Measurements from ENCODE around the gene JADE3. TPM values are rescaled to one million over a fixed set of nuclear protein-coding genes. Genes with fewer than 3 reads are reported as not detected.

JADE3 gene
- total and polyA plus RNA-seq, 2 experiments from 2014 or later = 6.0 to 8.6 TPM

DNA sequence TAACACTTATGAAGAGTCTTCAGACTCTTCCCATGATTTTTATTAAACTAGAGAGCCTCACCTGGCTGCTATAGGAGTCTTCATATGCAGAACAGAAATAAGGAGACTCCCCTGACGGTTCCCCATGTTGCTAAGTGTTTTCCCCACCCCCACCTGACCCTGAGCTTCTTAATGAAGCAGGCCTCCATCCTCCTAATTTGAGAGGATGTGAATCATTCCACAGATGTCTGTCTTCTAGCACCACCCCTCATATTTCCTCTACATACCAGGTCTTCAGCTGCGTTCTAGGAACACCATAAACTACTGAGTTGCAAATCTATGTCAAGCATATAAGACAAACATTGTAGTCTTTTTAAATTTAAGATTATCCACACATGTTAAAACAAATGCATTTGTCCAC, 38.5 kb upstream of the JADE3 start:
- no peak overlapping the region for H3K4me3 ChIP-seq
- no peaks in the 10 kb centered on the region for H3K36me3 ChIP-seq
- TF ChIP-seq CTCF (IDR thresholded peaks at IDR 0.05; ENCODE audit: low read depth, low read length) = no peak

GRCh38 chrX:46876901-46877300, 35.3 kb upstream of the JADE3 start:
- no peak for DNase-seq (ENCODE audit: low read depth in 1 of 2, low spot score in 1 of 2)
- no peaks in the 10 kb centered on the region for H3K4me1 ChIP-seq (ENCODE audit: low read depth)
- TF ChIP-seq CTCF (IDR thresholded peaks at IDR 0.05; ENCODE audit: low read depth, low read length) = no peak
- H3K4me3 ChIP-seq = no peak overlapping the region
- no peaks in the 10 kb centered on the region for H3K27me3 ChIP-seq
- H3K9me3 ChIP-seq (ENCODE audit: low read depth) = no peaks in the 10 kb centered on the region
- no peaks in the 10 kb centered on the region for H3K36me3 ChIP-seq
- no peak overlapping the region for H3K27ac ChIP-seq

More for the DNA sequence above, 38.5 kb upstream of the JADE3 start:
- H3K4me1 ChIP-seq (ENCODE audit: low read depth) = no peaks in the 10 kb centered on the region
- no peak overlapping the region for H3K27ac ChIP-seq
- DNase-seq (ENCODE audit: low read depth in 1 of 2, low spot score in 1 of 2) = no peak
- no peaks in the 10 kb centered on the region for H3K9me3 ChIP-seq (ENCODE audit: low read depth)
- H3K27me3 ChIP-seq = no peaks in the 10 kb centered on the region

DNA sequence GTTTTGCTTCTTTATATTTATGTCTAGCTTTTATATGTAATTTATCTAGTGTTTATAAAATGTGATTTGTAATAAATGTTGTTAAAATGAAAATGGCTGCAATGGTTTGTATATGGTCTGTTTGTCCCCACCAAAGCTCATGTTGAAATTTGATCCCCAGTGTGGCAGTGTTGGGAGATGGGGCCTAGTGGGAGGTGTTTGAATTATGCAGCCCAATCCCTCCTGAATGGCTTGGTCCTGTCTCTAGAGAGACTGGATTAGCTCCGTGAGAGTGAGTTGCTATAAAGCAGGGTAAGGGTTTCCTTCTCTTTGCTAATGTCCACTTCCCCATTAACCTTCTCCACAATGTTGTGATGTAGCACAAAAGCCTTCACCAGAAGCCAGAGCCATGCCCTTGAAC, 30.0 kb upstream of the JADE3 start:
- H3K4me1 ChIP-seq (ENCODE audit: low read depth) = no peaks in the 10 kb centered on the region
- H3K27ac ChIP-seq = no peak overlapping the region
- H3K4me3 ChIP-seq = no peak overlapping the region
- H3K27me3 ChIP-seq = no peaks in the 10 kb centered on the region
- H3K36me3 ChIP-seq = no peaks in the 10 kb centered on the region
- H3K9me3 ChIP-seq (ENCODE audit: low read depth) = no peaks in the 10 kb centered on the region
- DNase-seq (ENCODE audit: low read depth in 1 of 2, low spot score in 1 of 2) = peak in 1 of 2 donors; percentile 7
- TF ChIP-seq CTCF (IDR thresholded peaks at IDR 0.05; ENCODE audit: low read depth, low read length) = no peak

- Histone ChIP-seq H3K27ac (no peak overlapping the region), H3K4me1 (ENCODE audit: low read depth) (no peaks in the 10 kb centered on the region), H3K27me3 (no peaks in the 10 kb centered on the region), H3K36me3 (no peaks in the 10 kb centered on the region), H3K9me3 (ENCODE audit: low read depth) (no peaks in the 10 kb centered on the region), H3K4me3 (no peak overlapping the region)
- DNase-seq (ENCODE audit: low read depth in 1 of 2, low spot score in 1 of 2) = no peak
- no peak for TF ChIP-seq CTCF (IDR thresholded peaks at IDR 0.05; ENCODE audit: low read depth, low read length)
Measured at GRCh38 chrX:46884799-46885198, 27.4 kb upstream of the JADE3 start.

DNA sequence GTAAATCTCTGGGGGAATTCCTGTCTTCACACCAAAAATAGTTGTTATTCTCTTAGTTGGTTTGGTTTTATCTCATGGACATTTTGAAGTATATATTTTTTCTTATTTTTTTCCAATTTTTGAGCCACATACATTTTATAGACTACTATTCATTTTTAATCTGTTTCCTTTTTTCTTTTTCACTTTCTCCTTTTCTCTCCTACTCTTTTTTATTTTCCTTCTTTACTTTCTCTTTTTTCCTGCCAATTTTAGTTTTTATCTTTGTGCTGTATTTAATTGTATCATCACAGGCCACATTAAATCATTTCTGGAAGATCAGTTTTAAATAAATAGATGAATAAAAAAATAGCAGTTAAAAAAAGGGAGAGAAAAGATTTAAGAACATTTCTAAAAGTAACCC, 14.0 kb upstream of the JADE3 start:
- no peaks in the 10 kb centered on the region for H3K9me3 ChIP-seq (ENCODE audit: low read depth)
- TF ChIP-seq CTCF (IDR thresholded peaks at IDR 0.05; ENCODE audit: low read depth, low read length) = no peak
- H3K36me3 ChIP-seq = no peaks in the 10 kb centered on the region
- no peak for DNase-seq (ENCODE audit: low read depth in 1 of 2, low spot score in 1 of 2)
- no peak overlapping the region for H3K27ac ChIP-seq
- H3K4me1 ChIP-seq (ENCODE audit: low read depth) = no peaks in the 10 kb centered on the region
- no peaks in the 10 kb centered on the region for H3K27me3 ChIP-seq
- no peak overlapping the region for H3K4me3 ChIP-seq
